ENCODE results near the gene EFNA5. TPM values are rescaled to one million over a fixed set of nuclear protein-coding genes. Genes with fewer than 3 reads are reported as not detected.

Gene EFNA5
- polyA plus RNA-seq, 1 donor from 2014 or later = 4.2 TPM

GRCh38 chr5:107403228-107403953 is 267.3 kb downstream of the EFNA5 start:
- no peak overlapping the region for H2AFZ ChIP-seq (ENCODE audit: low read depth, low read length)
- no peaks in the 10 kb centered on the region for H3K9me3 ChIP-seq (ENCODE audit: low read length)
- H4K20me1 ChIP-seq (ENCODE audit: insufficient read depth) = no peaks in the 10 kb centered on the region
- H3K79me2 ChIP-seq (replicated peaks; ENCODE audit: insufficient read depth, low read length) = peaks cover 7% of the 10 kb centered on the region
- no peak overlapping the region for H3K27ac ChIP-seq (ENCODE audit: low read length)
- H3K36me3 ChIP-seq (ENCODE audit: insufficient read depth, low read length) = no peaks in the 10 kb centered on the region
- TF ChIP-seq REST (IDR thresholded peaks at IDR 0.05; ENCODE audit: borderline replicate concordance) (no peak), EP300 (conservative IDR thresholded peaks at IDR 0.05; ENCODE audit: poor library complexity, severe bottlenecking) (no peak), TAF1 (IDR thresholded peaks at IDR 0.05; ENCODE audit: low read depth) (no peak), MXI1 (conservative IDR thresholded peaks at IDR 0.05; ENCODE audit: poor library complexity, severe bottlenecking) (no peak), SMC3 (conservative IDR thresholded peaks at IDR 0.05; ENCODE audit: poor library complexity) (no peak), CTCF (IDR thresholded peaks at IDR 0.05; ENCODE audit: poor library complexity, severe bottlenecking) (no peak), EZH2 (IDR thresholded peaks at IDR 0.05; ENCODE audit: borderline replicate concordance, insufficient read depth, low read length, poor library complexity, severe bottlenecking) (no peak), RAD21 (conservative IDR thresholded peaks at IDR 0.05) (no peak), POLR2AphosphoS5 (IDR thresholded peaks at IDR 0.05) (no peak)
- H3K9ac ChIP-seq (ENCODE audit: low read length) = no peak overlapping the region
- no peak overlapping the region for H3K4me2 ChIP-seq (ENCODE audit: low read length)
- H3K27me3 ChIP-seq (ENCODE audit: insufficient read depth, low read depth, low read length) = no peaks in the 10 kb centered on the region
- no peak overlapping the region for H3K4me3 ChIP-seq (ENCODE audit: low read length)
- no peaks in the 10 kb centered on the region for H3F3A ChIP-seq (ENCODE audit: insufficient read depth, low read length, poor library complexity, severe bottlenecking)
- no peaks in the 10 kb centered on the region for H3K9me2 ChIP-seq (ENCODE audit: insufficient read depth, low read length)

GRCh38 chr5:107402434-107403227 is 268.1 kb downstream of the EFNA5 start:
- H3K36me3 ChIP-seq (ENCODE audit: insufficient read depth, low read length) = no peaks in the 10 kb centered on the region
- H3K9me2 ChIP-seq (ENCODE audit: insufficient read depth, low read length) = no peaks in the 10 kb centered on the region
- no peaks in the 10 kb centered on the region for H3K27me3 ChIP-seq (ENCODE audit: insufficient read depth, low read depth, low read length)
- no peak overlapping the region for H3K9ac ChIP-seq (ENCODE audit: low read length)
- no peak overlapping the region for H3K27ac ChIP-seq (ENCODE audit: low read length)
- peaks cover 7% of the 10 kb centered on the region for H3K79me2 ChIP-seq (replicated peaks; ENCODE audit: insufficient read depth, low read length)
- no peak overlapping the region for H3K4me3 ChIP-seq (ENCODE audit: low read length)
- H3K9me3 ChIP-seq (ENCODE audit: low read length) = no peaks in the 10 kb centered on the region
- no peaks in the 10 kb centered on the region for H3F3A ChIP-seq (ENCODE audit: insufficient read depth, low read length, poor library complexity, severe bottlenecking)
- TF ChIP-seq CTCF (IDR thresholded peaks at IDR 0.05; ENCODE audit: poor library complexity, severe bottlenecking) (no peak), EZH2 (IDR thresholded peaks at IDR 0.05; ENCODE audit: borderline replicate concordance, insufficient read depth, low read length, poor library complexity, severe bottlenecking) (no peak), REST (IDR thresholded peaks at IDR 0.05; ENCODE audit: borderline replicate concordance) (no peak), TAF1 (IDR thresholded peaks at IDR 0.05; ENCODE audit: low read depth) (no peak), POLR2AphosphoS5 (IDR thresholded peaks at IDR 0.05) (no peak), MXI1 (conservative IDR thresholded peaks at IDR 0.05; ENCODE audit: poor library complexity, severe bottlenecking) (no peak), SMC3 (conservative IDR thresholded peaks at IDR 0.05; ENCODE audit: poor library complexity) (no peak), RAD21 (conservative IDR thresholded peaks at IDR 0.05) (no peak), EP300 (conservative IDR thresholded peaks at IDR 0.05; ENCODE audit: poor library complexity, severe bottlenecking) (no peak)
- H2AFZ ChIP-seq (ENCODE audit: low read depth, low read length) = no peak overlapping the region
- H3K4me2 ChIP-seq (ENCODE audit: low read length) = no peak overlapping the region
- no peaks in the 10 kb centered on the region for H4K20me1 ChIP-seq (ENCODE audit: insufficient read depth)

All from neural cell (in vitro differentiated cells).